Spinal cord (tissue), 10 donors: ENCODE data around the gene CYP2C18. TPM values are rescaled to one million over a fixed set of nuclear protein-coding genes. Genes with fewer than 3 reads are reported as not detected.
A peak's percentile ranks its signal among the peaks of the same experiment; 100 is the strongest.
"Not testable (repeated sequence)": the region's sequence is repeated elsewhere in the genome, so short reads cannot be mapped to it uniquely, and the experiment has no call there.

Experiments used
- DNase-seq, 6 donors: peaks; one replicate each; pipeline versions ENCODE4 v3.0.0 to v3.0.0-alpha.2; 2013 to 2015; ENCODE audit warnings: low spot score in 6 of 6, low read depth in 4 of 6
- H3K27ac ChIP-seq: one replicate; pipeline ENCODE4 v1.5.1; 2013; ENCODE audit warnings: low read depth, low read length, control low read depth
- H3K27me3 ChIP-seq: one replicate; pipeline ENCODE4 v1.6.1; 2013; ENCODE audit warnings: low read length; ENCODE audit not compliant: control insufficient read depth, insufficient read depth
- H3K36me3 ChIP-seq: one replicate; pipeline ENCODE4 v1.6.1; 2013; ENCODE audit warnings: low read length; ENCODE audit not compliant: control insufficient read depth, insufficient read depth
- H3K4me1 ChIP-seq: one replicate; pipeline ENCODE4 v1.6.1; 2013; ENCODE audit warnings: low read length; ENCODE audit not compliant: control insufficient read depth, insufficient read depth
- H3K4me3 ChIP-seq: one replicate; pipeline ENCODE4 v1.5.1; 2013; ENCODE audit warnings: low read depth, low read length, control low read depth
- H3K9me3 ChIP-seq: one replicate; pipeline ENCODE4 v1.6.1; 2013; ENCODE audit warnings: low read length; ENCODE audit not compliant: control insufficient read depth, insufficient read depth
- WGBS: methylation state at CpG from one replicate; pipeline ENCODE4 v1.1.5; 2013; ENCODE audit warnings: missing lambda C conversion rate; ENCODE audit not compliant: insufficient coverage; 5-methylcytosine and 5-hydroxymethylcytosine counted together
- long read RNA-seq, 4 donors: transcript quantifications; one replicate each; lab custom pipeline, GENCODE V29; 2026
- polyA plus RNA-seq, 2 donors: library from polyadenylated mRNA; unstranded; fragments of 120-200 nt; gene quantifications; one replicate each; pipeline ENCODE4 v1.2.1, GENCODE V29; 2013; ENCODE audit not compliant: insufficient read length in 2 of 2
- total RNA-seq, 2 donors: library from RNA; depleted of rRNA in 1 of 2; stranded (reverse); fragments of 120-200 nt in 1 of 2; fragments of >200 nt in 1 of 2; gene quantifications; one replicate each; pipeline versions ENCODE4 v1.2.3 to v1.2.4, GENCODE V29; 2013 to 2014
- donor health status: healthy.

CYP2C18 gene
- total RNA-seq = under 1 TPM in 1 of 2 donors, not detected in 1; 0.17 TPM
- under 1 TPM; 0.17 to 0.23 TPM for polyA plus RNA-seq
- long read RNA-seq, donor 1 = 0 reads
- long read RNA-seq, donor 2 = 0 reads
- long read RNA-seq, donor 3 = 0 reads
- long read RNA-seq, donor 4 = 0 reads

GRCh38 chr10:94683214-94684054 is at the start of gene CYP2C18:
TSS of gene CYP2C18 (plus strand) at chr10:94683729. CDS start at chr10:94683820, 91 bp downstream.
- Histone ChIP-seq H3K4me1 (no peaks in the 10 kb centered on the region), H3K36me3 (no peaks in the 10 kb centered on the region), H3K9me3 (no peaks in the 10 kb centered on the region), H3K27me3 (no peaks in the 10 kb centered on the region), H3K27ac (no peak within 1 kb of the TSS), H3K4me3 (no peak within 1 kb of the TSS)
- no peak for DNase-seq
- 91% methylated on average over 5 of the region's 10 CpGs for WGBS

- WGBS = 94% methylated on average over 3 of the region's 4 CpGs
- not testable (repeated sequence) for H3K27ac ChIP-seq, H3K4me3 ChIP-seq, H3K27me3 ChIP-seq, H3K4me1 ChIP-seq, H3K9me3 ChIP-seq, H3K36me3 ChIP-seq, DNase-seq
Observed at GRCh38 chr10:94638097-94638496, 45.4 kb upstream of the CYP2C18 start.

GRCh38 chr10:94639902-94640301 is 43.6 kb upstream of the CYP2C18 start:
- Histone ChIP-seq H3K4me3 (no peak overlapping the region), H3K36me3 (no peaks in the 10 kb centered on the region), H3K27ac (no peak overlapping the region), H3K9me3 (peaks cover 2% of the 10 kb centered on the region), H3K27me3 (no peaks in the 10 kb centered on the region), H3K4me1 (no peaks in the 10 kb centered on the region)
- no peak for DNase-seq
- 95% methylated on average over 6 of the region's 8 CpGs for WGBS

GRCh38 chr10:94640562-94640961 is 43.0 kb upstream of the CYP2C18 start:
- no peaks in the 10 kb centered on the region for H3K4me1 ChIP-seq
- H3K9me3 ChIP-seq = peaks cover 2% of the 10 kb centered on the region
- peak in 1 of 6 donors; percentile 9 for DNase-seq
- no peaks in the 10 kb centered on the region for H3K36me3 ChIP-seq
- no CpG with 5 or more reads among the region's 3 CpGs for WGBS
- H3K4me3 ChIP-seq = no peak overlapping the region
- no peaks in the 10 kb centered on the region for H3K27me3 ChIP-seq
- H3K27ac ChIP-seq = no peak overlapping the region

- no peak overlapping the region for H3K27ac ChIP-seq
- DNase-seq = no peak
- no peak overlapping the region for H3K4me3 ChIP-seq
- no peaks in the 10 kb centered on the region for H3K4me1 ChIP-seq
- no peaks in the 10 kb centered on the region for H3K36me3 ChIP-seq
- H3K27me3 ChIP-seq = no peaks in the 10 kb centered on the region
- 89% methylated on average over 2 of the region's 4 CpGs for WGBS
- peaks cover 2% of the 10 kb centered on the region for H3K9me3 ChIP-seq
Observed at GRCh38 chr10:94641480-94641879, 42.0 kb upstream of the CYP2C18 start.

GRCh38 chr10:94644352-94644751 is 39.2 kb upstream of the CYP2C18 start:
- WGBS = no CpG with 5 or more reads among the region's 1 CpG
- Histone ChIP-seq H3K36me3 (no peaks in the 10 kb centered on the region), H3K27ac (no peak overlapping the region), H3K9me3 (no peaks in the 10 kb centered on the region), H3K4me1 (no peaks in the 10 kb centered on the region), H3K27me3 (no peaks in the 10 kb centered on the region), H3K4me3 (no peak overlapping the region)
- DNase-seq = no peak

GRCh38 chr10:94645285-94645684 is 38.2 kb upstream of the CYP2C18 start:
- no peaks in the 10 kb centered on the region for H3K27me3 ChIP-seq
- H3K27ac ChIP-seq = no peak overlapping the region
- no peaks in the 10 kb centered on the region for H3K36me3 ChIP-seq
- H3K9me3 ChIP-seq = no peaks in the 10 kb centered on the region
- H3K4me1 ChIP-seq = no peaks in the 10 kb centered on the region
- no peak overlapping the region for H3K4me3 ChIP-seq
- WGBS = no CpG with 5 or more reads among the region's 2 CpGs
- peak in 1 of 6 donors; percentile 48 for DNase-seq

GRCh38 chr10:94655201-94655600 is 28.3 kb upstream of the CYP2C18 start:
- H3K4me3 ChIP-seq, H3K27ac ChIP-seq, H3K9me3 ChIP-seq, H3K36me3 ChIP-seq, H3K27me3 ChIP-seq, H3K4me1 ChIP-seq, DNase-seq: not testable (repeated sequence)

- 83% methylated on average over 4 of the region's 4 CpGs for WGBS
- H3K27me3 ChIP-seq, H3K36me3 ChIP-seq, H3K27ac ChIP-seq, H3K4me3 ChIP-seq, H3K4me1 ChIP-seq, DNase-seq, H3K9me3 ChIP-seq: not testable (repeated sequence)
Observed at GRCh38 chr10:94663061-94663460, 20.5 kb upstream of the CYP2C18 start.
